IMR-90 (cell line): ENCODE results near the gene PRKCA. TPM values are rescaled to one million over a fixed set of nuclear protein-coding genes. Genes with fewer than 3 reads are reported as not detected.

ENCODE experiments used
- ATAC-seq: fragments of 200-7000 bp; cut with Tn5 transposase; 2 replicates; pipeline ENCODE4 v1.9.1; 2020; ENCODE audit warnings: low read depth, mild to moderate bottlenecking, moderate library complexity
- BruUV-seq: library from RNA; stranded (reverse); fragments of 400-500 nt; replicated peaks from 2 replicates; lab custom pipeline; 2021; lab: Mats Ljungman, UMichigan
- CTCF ChIA-PET: fragments of 300-600 bp; formaldehyde crosslinking; extraction: SDS; loops from one replicate; lab custom pipeline; 2021; ENCODE audit warnings: antibody characterized with exemption; lab: Yijun Ruan, JAX
- POLR2A ChIA-PET: fragments of 300-600 bp; sonication (Branson Sonifier 250); formaldehyde crosslinking; loops from one replicate; lab custom pipeline; 2022; ENCODE audit warnings: antibody characterized with exemption; ENCODE audit not compliant: unreplicated experiment; lab: Charles Lee
- DNase-seq: peaks from one replicate; pipeline ENCODE4 v3.0.0; 2013
- H2AFZ ChIP-seq: replicated peaks from 2 replicates; pipeline ENCODE3; 2013; ENCODE audit warnings: low read length, mild to moderate bottlenecking; ENCODE audit not compliant: poor library complexity
- H2AK5ac ChIP-seq: 2 replicates; pipeline ENCODE4 v1.6.1; 2013; ENCODE audit warnings: low read depth, low read length, inconsistent platforms
- H2AK9ac ChIP-seq: replicated peaks from 2 replicates; pipeline ENCODE3; 2013; ENCODE audit warnings: mild to moderate bottlenecking, low read depth, low read length, moderate library complexity; ENCODE audit not compliant: poor library complexity
- H2BK120ac ChIP-seq: 2 replicates; pipeline ENCODE4 v1.6.1; 2013; ENCODE audit warnings: low read depth, low read length, inconsistent platforms
- H2BK15ac ChIP-seq: 3 replicates; pipeline ENCODE4 v1.6.1; 2013; ENCODE audit warnings: low read depth, low read length, inconsistent platforms
- H2BK20ac ChIP-seq: 2 replicates; pipeline ENCODE4 v1.6.1; 2013; ENCODE audit warnings: low read depth, mild to moderate bottlenecking, inconsistent platforms, low read length, moderate library complexity
- H2BK5ac ChIP-seq: 2 replicates; pipeline ENCODE4 v1.6.1; 2013; ENCODE audit warnings: mild to moderate bottlenecking, low read depth, low read length, inconsistent platforms; ENCODE audit not compliant: poor library complexity, severe bottlenecking
- H3K14ac ChIP-seq: replicated peaks from 2 replicates; pipeline ENCODE4 v1.6.1; 2013; ENCODE audit warnings: low read depth, low read length, inconsistent platforms
- H3K18ac ChIP-seq: 2 replicates; pipeline ENCODE4 v1.6.1; 2013; ENCODE audit warnings: low read depth, low read length, control low read depth
- H3K23ac ChIP-seq: 2 replicates; pipeline ENCODE4 v1.6.1; 2013; ENCODE audit warnings: low read depth, low read length, inconsistent platforms
- H3K27ac ChIP-seq: 2 replicates; pipeline ENCODE4 v1.5.1; 2013; ENCODE audit warnings: mild to moderate bottlenecking, control low read depth, low read length; ENCODE audit not compliant: insufficient read depth
- H3K27me3 ChIP-seq: 2 replicates; pipeline ENCODE4 v1.6.1; 2013; ENCODE audit warnings: low read length; ENCODE audit not compliant: control insufficient read depth, insufficient read depth
- H3K36me3 ChIP-seq: 2 replicates; pipeline ENCODE4 v1.6.1; 2013; ENCODE audit warnings: low read length, mixed read lengths; ENCODE audit not compliant: control insufficient read depth, insufficient read depth
- H3K4ac ChIP-seq: 2 replicates; pipeline ENCODE4 v1.6.1; 2013; ENCODE audit warnings: low read depth, low read length, inconsistent platforms
- H3K4me1 ChIP-seq: 2 replicates; pipeline ENCODE4 v1.6.1; 2013; ENCODE audit warnings: low read length, mixed read lengths; ENCODE audit not compliant: control insufficient read depth, insufficient read depth
- H3K4me2 ChIP-seq: 2 replicates; pipeline ENCODE4 v1.6.1; 2013; ENCODE audit warnings: low read depth, mild to moderate bottlenecking, control low read depth, low read length, moderate library complexity
- H3K4me3 ChIP-seq: 2 replicates; pipeline ENCODE4 v1.5.1; 2013; ENCODE audit warnings: low read depth, mild to moderate bottlenecking, control low read depth, low read length, moderate library complexity; ENCODE audit not compliant: insufficient read depth
- H3K56ac ChIP-seq: 2 replicates; pipeline ENCODE4 v1.6.1; 2013; ENCODE audit warnings: low read length, inconsistent platforms; ENCODE audit not compliant: insufficient read depth; ENCODE audit errors: extremely low read depth
- H3K79me1 ChIP-seq, 2 experiments: 2 replicates each; pipeline ENCODE4 v1.6.1; 2013; ENCODE audit warnings: low read length in 2 of 2, inconsistent platforms in 1 of 2, low read depth in 1 of 2
- H3K9ac ChIP-seq: 2 replicates; pipeline ENCODE4 v1.6.1; 2013; ENCODE audit warnings: low read depth, low read length, control low read depth
- H3K9me1 ChIP-seq: 2 replicates; pipeline ENCODE4 v1.6.1; 2013; ENCODE audit warnings: low read length, inconsistent platforms; ENCODE audit not compliant: insufficient read depth
- H3K9me3 ChIP-seq: 2 replicates; pipeline ENCODE4 v1.6.1; 2013; ENCODE audit warnings: low read length; ENCODE audit not compliant: control insufficient read depth, insufficient read depth
- H4K20me1 ChIP-seq: 2 replicates; pipeline ENCODE4 v1.6.1; 2013; ENCODE audit warnings: low read length, inconsistent platforms; ENCODE audit not compliant: insufficient read depth
- H4K5ac ChIP-seq: 2 replicates; pipeline ENCODE4 v1.6.1; 2013; ENCODE audit warnings: mild to moderate bottlenecking, low read depth, low read length, control low read depth
- H4K8ac ChIP-seq, 2 experiments: 2 replicates each; pipeline ENCODE4 v1.6.1; 2013; ENCODE audit warnings: low read depth in 2 of 2, low read length in 2 of 2, control low read depth in 1 of 2, inconsistent platforms in 1 of 2
- H4K91ac ChIP-seq: 2 replicates; pipeline ENCODE4 v1.6.1; 2013; ENCODE audit warnings: low read depth, low read length, inconsistent platforms; ENCODE audit not compliant: insufficient read depth
- BHLHE40 ChIP-seq: fragments of 150-350 bp; IDR thresholded peaks from 2 replicates; pipeline ENCODE4 v1.6.1; 2016; ENCODE audit warnings: mild to moderate bottlenecking, low read depth, low read length
- CEBPB ChIP-seq: IDR thresholded peaks from 2 replicates; pipeline ENCODE4 v1.6.1; 2012; ENCODE audit warnings: low read depth, low read length, improper control_type of control experiment
- CHD1 ChIP-seq: IDR thresholded peaks from 2 replicates; pipeline ENCODE4 v1.6.1; 2012; ENCODE audit warnings: low read depth, low read length, improper control_type of control experiment
- FOS ChIP-seq: fragments of 150-350 bp; IDR thresholded peaks from 2 replicates; pipeline ENCODE4 v1.6.1; 2016; ENCODE audit warnings: low read depth, low read length
- MXI1 ChIP-seq: IDR thresholded peaks from 2 replicates; pipeline ENCODE4 v1.6.1; 2012; ENCODE audit warnings: low read depth, mild to moderate bottlenecking, low read length, moderate library complexity, borderline replicate concordance
- POLR2A ChIP-seq: IDR thresholded peaks from 2 replicates; pipeline ENCODE4 v1.6.1; 2012; ENCODE audit warnings: mild to moderate bottlenecking, low read depth, low read length
- RAD21 ChIP-seq: IDR thresholded peaks from 2 replicates; pipeline ENCODE4 v1.6.1; 2012; ENCODE audit warnings: low read length, improper control_type of control experiment
- RFX5 ChIP-seq: IDR thresholded peaks from 2 replicates; pipeline ENCODE4 v1.8.0; 2012; ENCODE audit warnings: low read depth, mild to moderate bottlenecking, low read length, moderate library complexity
- WGBS, 2 experiments: methylation state at CpG; one replicate each; pipeline versions ENCODE4 v1.1.5 to v1.1.7; 2013; ENCODE audit warnings: missing lambda C conversion rate in 2 of 2; ENCODE audit not compliant: insufficient read length in 1 of 2; ENCODE audit errors: extremely low coverage in 2 of 2; 5-methylcytosine and 5-hydroxymethylcytosine counted together
- dilution Hi-C: fragments of 300-500 bp; cut with HindIII; formaldehyde crosslinking; loops from one replicate; pipeline ENCODE4 v1.14.3; 2018; ENCODE audit warnings: low sequenced_read_pairs; ENCODE audit not compliant: unreplicated experiment
- in situ Hi-C: fragments of 300-500 bp; cut with MboI; formaldehyde crosslinking; loops from 3 replicates; pipeline ENCODE4 v1.14.3; 2019; ENCODE audit warnings: low sequenced_read_pairs, inconsistent platforms, mixed read lengths
- intact Hi-C: fragments of 100-400 bp; cut with micrococcal nuclease; formaldehyde crosslinking; loops from 2 replicates; pipeline ENCODE4 v1.10.0; 2022
- polyA plus RNA-seq, 3 experiments: library from polyadenylated mRNA; depleted of rRNA; stranded (reverse); fragments of >200 nt; gene quantifications; 2 replicates each; pipeline ENCODE4 v1.2.3, GENCODE V29; 2012; ENCODE audit warnings: low replicate concordance in 1 of 3
- total RNA-seq: library from RNA; depleted of rRNA; stranded (reverse); fragments of >200 nt; gene quantifications from 2 replicates; pipeline ENCODE4 v1.2.3, GENCODE V29; 2012
- TF ChIP-seq, protein P1 (sequence below): fragments of 150-350 bp; IDR thresholded peaks from 2 replicates; pipeline ENCODE4 v1.6.1; 2017; ENCODE audit warnings: mild to moderate bottlenecking, antibody characterized with exemption, low read length, low read depth

PRKCA gene
- total and polyA plus RNA-seq, 2 of the 4 experiments (the other 2 are of a cell fraction), result 31.0 to 46.0 TPM

DNA sequence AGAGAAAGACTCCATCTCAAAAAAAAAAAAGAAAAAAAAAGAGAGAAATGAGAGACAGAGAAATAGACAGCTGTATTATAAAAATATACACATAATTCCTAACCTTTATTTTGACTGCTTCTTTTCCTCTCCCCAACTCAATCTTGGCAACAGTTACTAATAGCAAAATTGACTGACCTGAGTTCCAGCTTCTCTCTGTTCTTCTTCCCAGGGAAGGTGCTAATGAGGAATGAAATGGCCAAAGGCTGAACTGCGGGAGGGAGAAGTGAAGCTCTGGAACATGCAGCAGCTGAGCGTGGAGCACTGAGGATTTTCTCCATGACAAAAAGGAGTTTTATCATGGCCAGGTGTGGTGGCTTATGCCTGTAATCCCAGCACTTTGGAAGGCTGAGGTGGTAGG is 25.2 kb upstream of the PRKCA start:
- BruUV-seq, result no TSS peak
- dilution Hi-C loops, result no loop called here

More for the DNA sequence above, 25.2 kb upstream of the PRKCA start:
- DNase-seq (no peak), ATAC-seq (no peak)
- peaks cover 19% of the 10 kb centered on the region for H3K4me1 ChIP-seq
- peak overlapping the region; percentile 76 for H3K4ac ChIP-seq
- H3K23ac ChIP-seq, result peak overlapping the region; percentile 35; the same call in 1 of the 2 replicates
- H4K91ac ChIP-seq, result peak overlapping the region; percentile 49; the same call in 1 of the 2 replicates
- H2BK5ac ChIP-seq, result no peak overlapping the region
- H3K18ac ChIP-seq, result no peak overlapping the region
- ChIA-PET CTCF (interaction anchor here (0.7 to 0.9 kb wide), 2 partner anchors 126 to 428 kb away, joined by 5 to 7 read pairs; no protein-coding TSS in a partner anchor), POLR2A (no interaction called here)
- no peak overlapping the region for H3K27ac ChIP-seq
- peak overlapping the region; percentile 80 for H2BK20ac ChIP-seq
- H2BK15ac ChIP-seq, result 0 out of 3 replicates have a peak overlapping the region, but pooled peaks have one; percentile 40
- TF ChIP-seq, protein P1, sequence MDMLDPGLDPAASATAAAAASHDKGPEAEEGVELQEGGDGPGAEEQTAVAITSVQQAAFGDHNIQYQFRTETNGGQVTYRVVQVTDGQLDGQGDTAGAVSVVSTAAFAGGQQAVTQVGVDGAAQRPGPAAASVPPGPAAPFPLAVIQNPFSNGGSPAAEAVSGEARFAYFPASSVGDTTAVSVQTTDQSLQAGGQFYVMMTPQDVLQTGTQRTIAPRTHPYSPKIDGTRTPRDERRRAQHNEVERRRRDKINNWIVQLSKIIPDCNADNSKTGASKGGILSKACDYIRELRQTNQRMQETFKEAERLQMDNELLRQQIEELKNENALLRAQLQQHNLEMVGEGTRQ, result no peak
- TF ChIP-seq POLR2A (no peak), RFX5 (no peak), CHD1 (no peak), RAD21 (no peak), BHLHE40 (no peak), CEBPB (no peak), MXI1 (no peak), FOS (no peak)
- in situ Hi-C loops, result no loop called here
- H4K8ac ChIP-seq, result peak overlapping the region in 1 of 2 experiments; percentile 19; a peak in 1 of 4 replicates
- peaks cover 22% of the 10 kb centered on the region for H3K9me1 ChIP-seq
- peak overlapping the region; percentile 32; the same call in 1 of the 2 replicates for H2BK120ac ChIP-seq
- H4K5ac ChIP-seq, result no peak overlapping the region
- H3K27me3 ChIP-seq, result no peaks in the 10 kb centered on the region
- H4K20me1 ChIP-seq, result no peaks in the 10 kb centered on the region
- peaks cover 0 to 12% of the 10 kb centered on the region in 2 experiments; a peak in 1 of 4 replicates for H3K79me1 ChIP-seq
- no peak overlapping the region for H2AFZ ChIP-seq
- WGBS, 2 experiments, result 94% methylated on average over 2 of the region's 2 CpGs; no CpG with 5 or more reads in 1 of the 2 experiments
- intact Hi-C loops, result no loop called here
- H3K4me2 ChIP-seq, result no peak overlapping the region
- 0 out of 2 replicates have a peak overlapping the region, but pooled peaks have one; percentile 37 for H3K14ac ChIP-seq
- H3K9me3 ChIP-seq, result no peaks in the 10 kb centered on the region
- H3K9ac ChIP-seq, result no peak overlapping the region
- no peak overlapping the region for H3K4me3 ChIP-seq
- peak overlapping the region; percentile 83 for H2AK5ac ChIP-seq
- H3K56ac ChIP-seq, result no peak overlapping the region
- no peaks in the 10 kb centered on the region for H3K36me3 ChIP-seq
- H2AK9ac ChIP-seq, result no peak overlapping the region
